WTC11 (cell line): ENCODE measurements around the gene RIMBP2. TPM values are rescaled to one million over a fixed set of nuclear protein-coding genes. Genes with fewer than 3 reads are reported as not detected.

ENCODE experiments used
- ATAC-seq: fragments of 200-7000 bp; cut with Tn5 transposase; 2 replicates; pipeline ENCODE4 v1.10.0; 2021; ENCODE audit warnings: mild to moderate bottlenecking, moderate library complexity
- CTCF ChIA-PET: fragments of 300-600 bp; sonication (Branson Sonifier 250); formaldehyde crosslinking; loops from one replicate; lab custom pipeline; 2021; ENCODE audit warnings: antibody characterized with exemption; lab: Charles Lee
- POLR2A ChIA-PET: fragments of 350-600 bp; sonication (Branson Sonifier 250); formaldehyde crosslinking; loops from one replicate; lab custom pipeline; 2021; ENCODE audit warnings: antibody characterized with exemption; lab: Charles Lee
- DNase-seq: peaks from one replicate; pipeline ENCODE4 v3.0.0; 2021; ENCODE audit warnings: low spot score
- H3K27ac Mint-ChIP-seq: 2 replicates; pipeline ENCODE4 v1.8.0; 2021; ENCODE audit warnings: mixed read lengths
- H3K27me3 Mint-ChIP-seq: 2 replicates; pipeline ENCODE4 v1.8.0; 2021; ENCODE audit warnings: low read depth, mild to moderate bottlenecking, moderate library complexity, mixed read lengths
- H3K36me3 Mint-ChIP-seq: 2 replicates; pipeline ENCODE4 v1.8.0; 2021; ENCODE audit warnings: mixed read lengths
- H3K4me1 Mint-ChIP-seq: 2 replicates; pipeline ENCODE4 v1.8.0; 2022; ENCODE audit warnings: mixed read lengths
- H3K4me3 Mint-ChIP-seq: 2 replicates; pipeline ENCODE4 v1.8.0; 2021; ENCODE audit warnings: mild to moderate bottlenecking, moderate library complexity, mixed read lengths
- H3K9me3 Mint-ChIP-seq: 2 replicates; pipeline ENCODE4 v1.8.0; 2021; ENCODE audit warnings: mixed read lengths
- ELF4 ChIP-seq: sonication (generic); formaldehyde crosslinking; IDR thresholded peaks from 2 replicates; pipeline ENCODE4 v1.8.1; 2022; ENCODE audit warnings: low read depth, mild to moderate bottlenecking, moderate library complexity, missing genetic modification reagents
- JAZF1 ChIP-seq: fragments of 250-450 bp; sonication (Bioruptor Pico); IDR thresholded peaks from 2 replicates; pipeline ENCODE4 v1.9.0; 2021; ENCODE audit warnings: moderate library complexity, mild to moderate bottlenecking, inconsistent platforms
- NFE2L1 ChIP-seq: sonication (generic); formaldehyde crosslinking; IDR thresholded peaks from 2 replicates; pipeline ENCODE4 v1.8.1; 2023; ENCODE audit warnings: missing genetic modification reagents
- NFYB ChIP-seq: sonication (generic); formaldehyde crosslinking; conservative IDR thresholded peaks from 2 replicates; pipeline ENCODE4 v1.8.0; 2022; ENCODE audit warnings: low read depth, missing genetic modification reagents
- NR1H2 ChIP-seq: sonication (generic); formaldehyde crosslinking; IDR thresholded peaks from 2 replicates; pipeline ENCODE4 v1.9.0; 2021; ENCODE audit warnings: mild to moderate bottlenecking, moderate library complexity, missing genetic modification reagents
- NR2C2 ChIP-seq: sonication (generic); formaldehyde crosslinking; IDR thresholded peaks from 2 replicates; pipeline ENCODE4 v1.8.0; 2022; ENCODE audit warnings: mild to moderate bottlenecking, missing genetic modification reagents
- PRDM15 ChIP-seq: sonication (generic); formaldehyde crosslinking; IDR thresholded peaks from 2 replicates; pipeline ENCODE4 v1.8.0; 2022; ENCODE audit warnings: missing genetic modification reagents
- RORB ChIP-seq: fragments of 250-450 bp; sonication (Bioruptor Pico); IDR thresholded peaks from 2 replicates; pipeline ENCODE4 v1.9.0; 2021; ENCODE audit warnings: mild to moderate bottlenecking
- ZNF232 ChIP-seq: sonication (generic); formaldehyde crosslinking; IDR thresholded peaks from 2 replicates; pipeline ENCODE4 v1.8.0; 2022; ENCODE audit warnings: mild to moderate bottlenecking, missing genetic modification reagents
- ZNF416 ChIP-seq: fragments of 250-450 bp; sonication (Bioruptor Pico); IDR thresholded peaks from 2 replicates; pipeline ENCODE4 v1.9.0; 2021; ENCODE audit warnings: mild to moderate bottlenecking, inconsistent platforms
- total RNA-seq: library from RNA; stranded (reverse); gene quantifications from 3 replicates; pipeline ENCODE4 v1.2.3, GENCODE V29; 2021
- TF ChIP-seq, protein P1 (sequence below): sonication (generic); formaldehyde crosslinking; conservative IDR thresholded peaks from 2 replicates; pipeline ENCODE4 v1.8.1; 2023; ENCODE audit warnings: mild to moderate bottlenecking, low read depth, missing genetic modification reagents, moderate library complexity
- TF ChIP-seq, protein P2 (sequence below): sonication (generic); formaldehyde crosslinking; IDR thresholded peaks from 2 replicates; pipeline ENCODE4 v1.8.1; 2022; ENCODE audit warnings: low read depth, mild to moderate bottlenecking, moderate library complexity, missing genetic modification reagents, borderline replicate concordance
- TF ChIP-seq, protein P3 (sequence below): sonication (generic); formaldehyde crosslinking; IDR thresholded peaks from 2 replicates; pipeline ENCODE4 v1.8.1; 2023; ENCODE audit warnings: mild to moderate bottlenecking, missing genetic modification reagents
- TF ChIP-seq, protein P4 (sequence below): sonication (generic); formaldehyde crosslinking; IDR thresholded peaks from 2 replicates; pipeline ENCODE4 v1.8.1; 2023; ENCODE audit warnings: mild to moderate bottlenecking, moderate library complexity, missing genetic modification reagents

The RIMBP2 gene
- total RNA-seq, 1 experiment from 2014 or later: 2.6 TPM

DNA sequence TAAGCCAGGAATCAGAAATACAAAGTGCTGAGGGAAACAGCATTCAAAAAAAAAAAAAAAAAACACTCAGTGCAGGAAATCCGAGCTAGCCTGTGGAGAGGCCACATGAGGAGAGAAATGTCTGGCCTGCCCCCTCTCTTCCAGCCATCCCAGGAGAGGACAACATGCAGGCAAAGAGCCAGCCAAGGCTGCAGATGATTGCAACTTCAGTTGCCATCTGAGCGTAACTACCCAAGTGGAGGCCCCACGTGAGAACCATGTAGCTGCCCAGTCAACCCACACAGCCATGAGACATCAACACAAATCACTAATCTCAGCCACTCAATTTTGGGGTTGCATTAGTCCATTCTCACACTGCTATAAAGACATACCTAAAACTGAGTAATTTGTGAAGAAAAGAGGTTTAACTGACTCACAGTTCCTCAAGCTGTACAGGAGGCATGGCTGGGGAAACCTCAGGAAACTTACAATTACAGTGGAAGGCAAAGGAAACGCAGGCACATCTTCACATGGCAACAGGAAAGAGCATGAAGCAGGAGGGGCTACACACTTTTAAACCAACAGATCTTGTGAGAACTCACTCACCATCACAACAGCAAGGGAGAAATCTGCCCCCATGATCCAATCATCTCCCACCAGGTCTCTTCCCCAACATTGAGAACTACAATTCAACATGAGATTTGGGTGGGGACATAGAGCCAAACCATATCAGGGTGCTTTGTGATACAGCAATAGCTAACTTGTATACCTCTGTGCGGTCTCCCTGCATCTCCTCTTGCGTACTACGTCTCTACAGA lies 217.3 kb downstream of the RIMBP2 start:
- no peak for TF ChIP-seq RORB (CRISPR knock-in tag)
- no peak for TF ChIP-seq PRDM15 (CRISPR knock-in tag)
- no peak for TF ChIP-seq ZNF416 (CRISPR knock-in tag)
- TF ChIP-seq NR1H2 (CRISPR knock-in tag): no peak
- TF ChIP-seq ELF4 (CRISPR knock-in tag): no peak
- TF ChIP-seq, protein P1, sequence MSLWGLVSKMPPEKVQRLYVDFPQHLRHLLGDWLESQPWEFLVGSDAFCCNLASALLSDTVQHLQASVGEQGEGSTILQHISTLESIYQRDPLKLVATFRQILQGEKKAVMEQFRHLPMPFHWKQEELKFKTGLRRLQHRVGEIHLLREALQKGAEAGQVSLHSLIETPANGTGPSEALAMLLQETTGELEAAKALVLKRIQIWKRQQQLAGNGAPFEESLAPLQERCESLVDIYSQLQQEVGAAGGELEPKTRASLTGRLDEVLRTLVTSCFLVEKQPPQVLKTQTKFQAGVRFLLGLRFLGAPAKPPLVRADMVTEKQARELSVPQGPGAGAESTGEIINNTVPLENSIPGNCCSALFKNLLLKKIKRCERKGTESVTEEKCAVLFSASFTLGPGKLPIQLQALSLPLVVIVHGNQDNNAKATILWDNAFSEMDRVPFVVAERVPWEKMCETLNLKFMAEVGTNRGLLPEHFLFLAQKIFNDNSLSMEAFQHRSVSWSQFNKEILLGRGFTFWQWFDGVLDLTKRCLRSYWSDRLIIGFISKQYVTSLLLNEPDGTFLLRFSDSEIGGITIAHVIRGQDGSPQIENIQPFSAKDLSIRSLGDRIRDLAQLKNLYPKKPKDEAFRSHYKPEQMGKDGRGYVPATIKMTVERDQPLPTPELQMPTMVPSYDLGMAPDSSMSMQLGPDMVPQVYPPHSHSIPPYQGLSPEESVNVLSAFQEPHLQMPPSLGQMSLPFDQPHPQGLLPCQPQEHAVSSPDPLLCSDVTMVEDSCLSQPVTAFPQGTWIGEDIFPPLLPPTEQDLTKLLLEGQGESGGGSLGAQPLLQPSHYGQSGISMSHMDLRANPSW (CRISPR knock-in tag): no peak
- no peak for TF ChIP-seq NFE2L1 (CRISPR knock-in tag)
- TF ChIP-seq, protein P2, sequence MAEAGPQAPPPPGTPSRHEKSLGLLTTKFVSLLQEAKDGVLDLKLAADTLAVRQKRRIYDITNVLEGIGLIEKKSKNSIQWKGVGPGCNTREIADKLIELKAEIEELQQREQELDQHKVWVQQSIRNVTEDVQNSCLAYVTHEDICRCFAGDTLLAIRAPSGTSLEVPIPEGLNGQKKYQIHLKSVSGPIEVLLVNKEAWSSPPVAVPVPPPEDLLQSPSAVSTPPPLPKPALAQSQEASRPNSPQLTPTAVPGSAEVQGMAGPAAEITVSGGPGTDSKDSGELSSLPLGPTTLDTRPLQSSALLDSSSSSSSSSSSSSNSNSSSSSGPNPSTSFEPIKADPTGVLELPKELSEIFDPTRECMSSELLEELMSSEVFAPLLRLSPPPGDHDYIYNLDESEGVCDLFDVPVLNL (CRISPR knock-in tag): no peak
- TF ChIP-seq, protein P3, sequence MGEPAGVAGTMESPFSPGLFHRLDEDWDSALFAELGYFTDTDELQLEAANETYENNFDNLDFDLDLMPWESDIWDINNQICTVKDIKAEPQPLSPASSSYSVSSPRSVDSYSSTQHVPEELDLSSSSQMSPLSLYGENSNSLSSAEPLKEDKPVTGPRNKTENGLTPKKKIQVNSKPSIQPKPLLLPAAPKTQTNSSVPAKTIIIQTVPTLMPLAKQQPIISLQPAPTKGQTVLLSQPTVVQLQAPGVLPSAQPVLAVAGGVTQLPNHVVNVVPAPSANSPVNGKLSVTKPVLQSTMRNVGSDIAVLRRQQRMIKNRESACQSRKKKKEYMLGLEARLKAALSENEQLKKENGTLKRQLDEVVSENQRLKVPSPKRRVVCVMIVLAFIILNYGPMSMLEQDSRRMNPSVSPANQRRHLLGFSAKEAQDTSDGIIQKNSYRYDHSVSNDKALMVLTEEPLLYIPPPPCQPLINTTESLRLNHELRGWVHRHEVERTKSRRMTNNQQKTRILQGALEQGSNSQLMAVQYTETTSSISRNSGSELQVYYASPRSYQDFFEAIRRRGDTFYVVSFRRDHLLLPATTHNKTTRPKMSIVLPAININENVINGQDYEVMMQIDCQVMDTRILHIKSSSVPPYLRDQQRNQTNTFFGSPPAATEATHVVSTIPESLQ: no peak
- TF ChIP-seq, protein P4, sequence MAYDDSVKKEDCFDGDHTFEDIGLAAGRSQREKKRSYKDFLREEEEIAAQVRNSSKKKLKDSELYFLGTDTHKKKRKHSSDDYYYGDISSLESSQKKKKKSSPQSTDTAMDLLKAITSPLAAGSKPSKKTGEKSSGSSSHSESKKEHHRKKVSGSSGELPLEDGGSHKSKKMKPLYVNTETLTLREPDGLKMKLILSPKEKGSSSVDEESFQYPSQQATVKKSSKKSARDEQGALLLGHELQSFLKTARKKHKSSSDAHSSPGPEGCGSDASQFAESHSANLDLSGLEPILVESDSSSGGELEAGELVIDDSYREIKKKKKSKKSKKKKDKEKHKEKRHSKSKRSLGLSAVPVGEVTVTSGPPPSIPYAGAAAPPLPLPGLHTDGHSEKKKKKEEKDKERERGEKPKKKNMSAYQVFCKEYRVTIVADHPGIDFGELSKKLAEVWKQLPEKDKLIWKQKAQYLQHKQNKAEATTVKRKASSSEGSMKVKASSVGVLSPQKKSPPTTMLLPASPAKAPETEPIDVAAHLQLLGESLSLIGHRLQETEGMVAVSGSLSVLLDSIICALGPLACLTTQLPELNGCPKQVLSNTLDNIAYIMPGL (CRISPR knock-in tag): no peak
- TF ChIP-seq JAZF1: no peak
- no peak for TF ChIP-seq NR2C2 (CRISPR knock-in tag)
- no peak for TF ChIP-seq NFYB (CRISPR knock-in tag)
- TF ChIP-seq ZNF232 (CRISPR knock-in tag): no peak
- ChIA-PET CTCF (interaction anchor here (1.3 kb wide), 1 partner anchor 249 kb away, joined by 3 read pairs; no protein-coding TSS in a partner anchor), POLR2A (no interaction called here)
- Mint-ChIP-seq H3K27ac (no peak overlapping the region), H3K27me3 (no peaks in the 10 kb centered on the region), H3K4me1 (peaks cover 7% of the 10 kb centered on the region; the same call in 1 of the 2 replicates), H3K36me3 (no peaks in the 10 kb centered on the region), H3K9me3 (peaks cover 11% of the 10 kb centered on the region), H3K4me3 (no peak overlapping the region)
- ATAC-seq (no peak), DNase-seq (no peak)
